GM12878 (cell line): ENCODE results near the gene GALNT18. TPM values are rescaled to one million over a fixed set of nuclear protein-coding genes. Genes with fewer than 3 reads are reported as not detected.

ENCODE experiments used
- ATAC-seq: fragments of 200-7000 bp; cut with Tn5 transposase; 3 replicates; pipeline ENCODE4 v1.9.1; 2020; ENCODE audit warnings: mild to moderate bottlenecking, moderate library complexity
- BruUV-seq: library from RNA; stranded (reverse); fragments of 400-500 nt; replicated peaks from 2 replicates; lab custom pipeline; 2021; lab: Mats Ljungman, UMichigan
- CTCF ChIA-PET: fragments of 300-600 bp; sonication (Branson Sonifier 250); formaldehyde crosslinking; extraction: SDS; loops from one replicate; lab custom pipeline; 2021; ENCODE audit warnings: inconsistent platforms; lab: Yijun Ruan, JAX
- POLR2A ChIA-PET: fragments of 350-600 bp; formaldehyde crosslinking; extraction: SDS; loops from one replicate; lab custom pipeline; 2021; ENCODE audit warnings: inconsistent platforms; lab: Charles Lee
- RAD21 ChIA-PET: fragments of 300-600 bp; sonication (Branson Sonifier 250); formaldehyde crosslinking; loops from one replicate; lab custom pipeline; 2023; ENCODE audit warnings: antibody characterized with exemption; ENCODE audit not compliant: unreplicated experiment; lab: Charles Lee
- SMC1A ChIA-PET: fragments of 300-600 bp; sonication (Branson Sonifier 250); formaldehyde crosslinking; loops from one replicate; lab custom pipeline; 2023; ENCODE audit not compliant: unreplicated experiment, uncharacterized antibody; lab: Charles Lee
- DNase-seq: peaks from one replicate; pipeline ENCODE4 v3.0.0-alpha.2; 2011; ENCODE audit warnings: low read depth, low spot score
- FAIRE-seq: peaks from 3 replicates; lab custom pipeline; 2011; peaks lifted over from hg19 to GRCh38; lab: Jason Lieb, UNC
- H2AFZ ChIP-seq: 2 replicates; pipeline ENCODE4 v1.6.0; 2011; ENCODE audit warnings: low read depth, low read length, control low read depth; ENCODE audit not compliant: control insufficient read depth
- H3K27ac ChIP-seq: 2 replicates; pipeline ENCODE4 v1.5.1; 2011; ENCODE audit warnings: control low read depth; ENCODE audit not compliant: control insufficient read depth, insufficient read depth
- H3K27me3 ChIP-seq, 2 experiments: replicated peaks in 1 of 2; 2 replicates each; pipeline versions ENCODE4 v1.6.0 to v1.6.1; 2011; ENCODE audit warnings: low read length in 1 of 2; ENCODE audit not compliant: control insufficient read depth in 2 of 2, insufficient read depth in 2 of 2
- H3K36me3 ChIP-seq, 2 experiments: 2 replicates each; pipeline ENCODE4 v1.5.1; 2011; ENCODE audit warnings: low read length in 1 of 2; ENCODE audit not compliant: control insufficient read depth in 2 of 2, insufficient read depth in 2 of 2
- H3K4me1 ChIP-seq: 2 replicates; pipeline ENCODE4 v1.6.1; 2011; ENCODE audit warnings: mild to moderate bottlenecking, low read length, moderate library complexity, mixed read lengths; ENCODE audit not compliant: control insufficient read depth, insufficient read depth
- H3K4me2 ChIP-seq: 2 replicates; pipeline ENCODE4 v1.6.0; 2011; ENCODE audit warnings: control low read depth; ENCODE audit not compliant: control insufficient read depth, insufficient read depth
- H3K4me3 ChIP-seq: fragments of 200-600 bp; sonication (generic); 2 replicates; pipeline ENCODE4 v1.5.1; 2016
- H3K79me2 ChIP-seq: 2 replicates; pipeline ENCODE4 v1.6.0; 2011; ENCODE audit warnings: low read length; ENCODE audit not compliant: control insufficient read depth, insufficient read depth
- H3K9ac ChIP-seq: 2 replicates; pipeline ENCODE4 v1.8.0; 2011; ENCODE audit warnings: low read length, control low read depth, mixed read lengths; ENCODE audit not compliant: control insufficient read depth, insufficient read depth
- H3K9me3 ChIP-seq: replicated peaks from 3 replicates; pipeline ENCODE4 v1.5.1; 2011; ENCODE audit warnings: mild to moderate bottlenecking, low read length; ENCODE audit not compliant: control insufficient read depth, insufficient read depth
- H4K20me1 ChIP-seq: 2 replicates; pipeline ENCODE4 v1.6.0; 2011; ENCODE audit not compliant: control insufficient read depth, insufficient read depth
- YBX1 ChIP-seq: fragments of 450-650 bp; IDR thresholded peaks from 2 replicates; pipeline ENCODE4 v1.6.1; 2016; ENCODE audit warnings: antibody characterized with exemption
- WGBS: methylation state at CpG from one replicate; pipeline ENCODE4 v1.1.6; 2016; ENCODE audit warnings: low lambda C conversion rate; ENCODE audit not compliant: insufficient replicate concordance, insufficient coverage; ENCODE audit errors: missing lambda C conversion rate; 5-methylcytosine and 5-hydroxymethylcytosine counted together
- in situ Hi-C: fragments of 300-500 bp; cut with MboI; formaldehyde crosslinking; loops from 9 replicates; pipeline ENCODE4 v1.14.3; 2018; ENCODE audit warnings: mixed read lengths
- intact Hi-C: fragments of 100-400 bp; cut with micrococcal nuclease; formaldehyde crosslinking; loops from one replicate; pipeline ENCODE4 v1.14.2; 2022; ENCODE audit not compliant: unreplicated experiment
- polyA plus RNA-seq, 11 experiments: library from polyadenylated mRNA; depleted of rRNA in 4 of 11; unstranded in 6 of 11; stranded (reverse) in 5 of 11; fragments of >200 nt; fragmentation: Nextera tagmentation in 4 of 11; fragmentation: Illumina TruSeq in 1 of 11; extraction: Ambion mirVana in 4 of 11; extraction: Trizol in 1 of 11; gene quantifications; 1 replicate in 1 of 11; 2 replicates in 10 of 11; pipeline versions ENCODE4 v1.2.1 to v1.2.3, GENCODE V29; 2011 to 2016; ENCODE audit warnings: inconsistent platforms in 2 of 11, missing spikeins in 2 of 11, low read depth in 1 of 11
- total RNA-seq, 4 experiments: library from RNA; depleted of rRNA in 3 of 4; stranded (reverse); fragments of >200 nt in 3 of 4; fragmentation: Illumina TruSeq in 1 of 4; extraction: Trizol in 1 of 4; gene quantifications; 2 replicates each; pipeline versions ENCODE4 v1.2.1 to v1.2.3, GENCODE V29; 2013 to 2021
- TF ChIP-seq, protein P1 (sequence below), 3 experiments: IDR thresholded peaks in 2 of 3; conservative IDR thresholded peaks in 1 of 3; 2 replicates each; pipeline ENCODE4 v1.5.1; 2011; ENCODE audit warnings: low read depth in 3 of 3, low read length in 3 of 3, mild to moderate bottlenecking in 3 of 3, control low read depth in 2 of 3, moderate library complexity in 2 of 3, inconsistent platforms in 1 of 3, mixed read lengths in 1 of 3; ENCODE audit not compliant: control insufficient read depth in 2 of 3, insufficient read depth in 1 of 3; ENCODE audit errors: extremely low read depth in 1 of 3
- TF ChIP-seq, protein P2 (sequence below): IDR thresholded peaks from 2 replicates; pipeline ENCODE4 v1.6.1; 2011; ENCODE audit warnings: borderline replicate concordance, low read depth, mild to moderate bottlenecking, moderate library complexity, mixed read lengths, low read length; ENCODE audit not compliant: insufficient read depth; ENCODE audit errors: extremely low read length
- TF ChIP-seq, protein P3 (sequence below): fragments of 150-350 bp; IDR thresholded peaks from 2 replicates; pipeline ENCODE4 v1.6.1; 2014; ENCODE audit warnings: mild to moderate bottlenecking, low read depth, low read length

GALNT18 gene
- total and polyA plus RNA-seq, 10 of the 15 experiments (the other 5 are each of a cell fraction or from before 2014, with no cell fraction given), result 1.2 to 14.2 (median 6.3) TPM

DNA sequence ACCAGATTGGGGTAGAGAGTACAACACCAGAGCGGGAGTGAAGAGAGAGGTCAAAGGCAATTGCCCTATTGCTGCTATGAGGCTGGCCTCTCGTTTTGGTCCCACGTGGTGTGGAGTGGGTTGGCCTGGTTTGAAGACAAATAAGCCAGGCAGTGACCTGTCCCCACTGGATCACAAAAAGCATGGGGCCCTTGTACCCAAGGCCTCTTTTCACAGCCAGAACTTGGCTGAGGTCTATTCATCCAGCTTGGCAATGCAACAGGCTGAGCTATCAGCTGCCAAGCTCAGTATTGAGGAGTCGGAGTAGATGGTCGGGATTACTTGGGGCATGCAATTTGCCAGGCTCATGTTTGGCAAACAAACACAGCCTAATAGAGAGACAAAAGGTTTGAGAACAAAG, 19.2 kb upstream of the GALNT18 start:
- Histone ChIP-seq H3K9ac (no peak overlapping the region), H3K9me3 (no peaks in the 10 kb centered on the region; the same call in 2 of the 3 replicates), H3K4me2 (no peak overlapping the region), H3K27me3 (0 out of 4 replicates have a peak, but pooled peaks cover 0 to 7% of the 10 kb centered on the region in 2 experiments), H4K20me1 (no peaks in the 10 kb centered on the region), H3K79me2 (no peaks in the 10 kb centered on the region), H3K4me1 (no peaks in the 10 kb centered on the region), H2AFZ (no peak overlapping the region), H3K4me3 (no peak overlapping the region), H3K36me3 (no peaks in the 10 kb centered on the region), H3K27ac (no peak overlapping the region)
- SMC1A ChIA-PET, result interaction anchor here (1.3 kb wide), 1 partner anchor 13 kb away, joined by 3 read pairs; no protein-coding TSS in a partner anchor
- POLR2A ChIA-PET, result no interaction called here
- CTCF ChIA-PET, result interaction anchor here (1.3 kb wide), 1 partner anchor 403 kb away, joined by 4 read pairs; no protein-coding TSS in a partner anchor
- FAIRE-seq, result no peak
- no TSS peak for BruUV-seq
- RAD21 ChIA-PET, result no interaction called here
- TF ChIP-seq, protein P1, sequence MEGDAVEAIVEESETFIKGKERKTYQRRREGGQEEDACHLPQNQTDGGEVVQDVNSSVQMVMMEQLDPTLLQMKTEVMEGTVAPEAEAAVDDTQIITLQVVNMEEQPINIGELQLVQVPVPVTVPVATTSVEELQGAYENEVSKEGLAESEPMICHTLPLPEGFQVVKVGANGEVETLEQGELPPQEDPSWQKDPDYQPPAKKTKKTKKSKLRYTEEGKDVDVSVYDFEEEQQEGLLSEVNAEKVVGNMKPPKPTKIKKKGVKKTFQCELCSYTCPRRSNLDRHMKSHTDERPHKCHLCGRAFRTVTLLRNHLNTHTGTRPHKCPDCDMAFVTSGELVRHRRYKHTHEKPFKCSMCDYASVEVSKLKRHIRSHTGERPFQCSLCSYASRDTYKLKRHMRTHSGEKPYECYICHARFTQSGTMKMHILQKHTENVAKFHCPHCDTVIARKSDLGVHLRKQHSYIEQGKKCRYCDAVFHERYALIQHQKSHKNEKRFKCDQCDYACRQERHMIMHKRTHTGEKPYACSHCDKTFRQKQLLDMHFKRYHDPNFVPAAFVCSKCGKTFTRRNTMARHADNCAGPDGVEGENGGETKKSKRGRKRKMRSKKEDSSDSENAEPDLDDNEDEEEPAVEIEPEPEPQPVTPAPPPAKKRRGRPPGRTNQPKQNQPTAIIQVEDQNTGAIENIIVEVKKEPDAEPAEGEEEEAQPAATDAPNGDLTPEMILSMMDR (IDR thresholded peaks at IDR 0.05 in 2 of 3, conservative IDR thresholded peaks at IDR 0.05 in 1 of 3; ENCODE audit: control insufficient read depth in 2 of 3, extremely low read depth in 1 of 3, insufficient read depth in 1 of 3, low read depth in 3 of 3, low read length in 3 of 3), result no peak
- no peak for TF ChIP-seq YBX1
- TF ChIP-seq, protein P2, sequence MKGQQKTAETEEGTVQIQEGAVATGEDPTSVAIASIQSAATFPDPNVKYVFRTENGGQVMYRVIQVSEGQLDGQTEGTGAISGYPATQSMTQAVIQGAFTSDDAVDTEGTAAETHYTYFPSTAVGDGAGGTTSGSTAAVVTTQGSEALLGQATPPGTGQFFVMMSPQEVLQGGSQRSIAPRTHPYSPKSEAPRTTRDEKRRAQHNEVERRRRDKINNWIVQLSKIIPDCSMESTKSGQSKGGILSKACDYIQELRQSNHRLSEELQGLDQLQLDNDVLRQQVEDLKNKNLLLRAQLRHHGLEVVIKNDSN, result no peak
- TF ChIP-seq, protein P3, sequence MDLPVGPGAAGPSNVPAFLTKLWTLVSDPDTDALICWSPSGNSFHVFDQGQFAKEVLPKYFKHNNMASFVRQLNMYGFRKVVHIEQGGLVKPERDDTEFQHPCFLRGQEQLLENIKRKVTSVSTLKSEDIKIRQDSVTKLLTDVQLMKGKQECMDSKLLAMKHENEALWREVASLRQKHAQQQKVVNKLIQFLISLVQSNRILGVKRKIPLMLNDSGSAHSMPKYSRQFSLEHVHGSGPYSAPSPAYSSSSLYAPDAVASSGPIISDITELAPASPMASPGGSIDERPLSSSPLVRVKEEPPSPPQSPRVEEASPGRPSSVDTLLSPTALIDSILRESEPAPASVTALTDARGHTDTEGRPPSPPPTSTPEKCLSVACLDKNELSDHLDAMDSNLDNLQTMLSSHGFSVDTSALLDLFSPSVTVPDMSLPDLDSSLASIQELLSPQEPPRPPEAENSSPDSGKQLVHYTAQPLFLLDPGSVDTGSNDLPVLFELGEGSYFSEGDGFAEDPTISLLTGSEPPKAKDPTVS, result no peak
- no peak for DNase-seq
- no peak for ATAC-seq
- 25% methylated on average over 4 of the region's 5 CpGs for WGBS
- intact Hi-C loops (no loop called here), in situ Hi-C loops (no loop called here)
